Ovary (tissue), 3 donors: Measurements from ENCODE around the gene ADK.

Source experiments
- CTCF ChIP-seq, 3 donors: fragments of 450-650 bp in 2 of 3; fragments of 200-600 bp in 1 of 3; IDR thresholded peaks; one replicate each; pipeline versions ENCODE4 v1.5.1 to v1.8.0; 2016 to 2022; ENCODE audit warnings: antibody characterized with exemption in 3 of 3, mild to moderate bottlenecking in 1 of 3
- EP300 ChIP-seq: sonication (generic); formaldehyde crosslinking; IDR thresholded peaks from one replicate; pipeline ENCODE4 v1.6.1; 2017; ENCODE audit warnings: antibody characterized with exemption
- donor health status: DM: no; HTN: no; CAD: no.

DNA sequence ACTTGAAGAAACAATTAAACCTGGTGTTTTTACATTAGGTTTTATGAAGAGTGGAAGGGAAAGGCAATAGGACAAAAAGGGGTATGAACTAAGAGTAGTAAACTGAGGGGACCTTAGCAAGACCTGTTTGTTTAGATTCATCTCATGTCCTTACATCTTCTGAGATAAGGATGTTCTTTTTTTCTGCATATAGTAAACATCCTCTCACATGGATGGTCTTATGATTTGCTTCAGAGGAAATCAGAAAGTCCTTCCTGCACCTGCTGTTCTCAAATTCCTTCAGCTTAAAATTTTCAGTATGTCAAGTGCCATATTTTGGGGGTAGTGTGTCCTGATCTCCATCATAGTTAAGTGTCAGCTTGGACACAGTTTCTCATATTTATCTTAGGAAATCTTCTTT is 232.6 kb downstream of the ADK start:
- no peak for TF ChIP-seq CTCF (IDR thresholded peaks at IDR 0.05)
- TF ChIP-seq EP300 = no peak
